H7 (cell line): ENCODE data around the gene PFKL. TPM values are rescaled to one million over a fixed set of nuclear protein-coding genes. Genes with fewer than 3 reads are reported as not detected.

Experiments
- DNase-seq: peaks from one replicate; pipeline ENCODE4 v3.0.0; 2012
- H3K27me3 ChIP-seq: 2 replicates; pipeline ENCODE4 v1.6.0; 2011; ENCODE audit warnings: mild to moderate bottlenecking, low read length; ENCODE audit not compliant: control insufficient read depth, insufficient read depth
- H3K36me3 ChIP-seq: replicated peaks from 2 replicates; pipeline ENCODE4 v1.5.1; 2011; ENCODE audit warnings: low read length; ENCODE audit not compliant: control insufficient read depth, insufficient read depth
- H3K4me3 ChIP-seq: 2 replicates; pipeline ENCODE4 v1.5.1; 2011; ENCODE audit warnings: low read depth, mild to moderate bottlenecking, control low read depth, low read length, moderate library complexity; ENCODE audit not compliant: insufficient read depth
- total RNA-seq: library from RNA; depleted of rRNA; stranded (reverse); fragments of >200 nt; shearing (Covaris generic); gene quantifications from 2 replicates; pipeline ENCODE4 v1.2.3, GENCODE V29; 2014

PFKL gene
- total RNA-seq, 1 experiment from 2014 or later, result 158 TPM

DNA sequence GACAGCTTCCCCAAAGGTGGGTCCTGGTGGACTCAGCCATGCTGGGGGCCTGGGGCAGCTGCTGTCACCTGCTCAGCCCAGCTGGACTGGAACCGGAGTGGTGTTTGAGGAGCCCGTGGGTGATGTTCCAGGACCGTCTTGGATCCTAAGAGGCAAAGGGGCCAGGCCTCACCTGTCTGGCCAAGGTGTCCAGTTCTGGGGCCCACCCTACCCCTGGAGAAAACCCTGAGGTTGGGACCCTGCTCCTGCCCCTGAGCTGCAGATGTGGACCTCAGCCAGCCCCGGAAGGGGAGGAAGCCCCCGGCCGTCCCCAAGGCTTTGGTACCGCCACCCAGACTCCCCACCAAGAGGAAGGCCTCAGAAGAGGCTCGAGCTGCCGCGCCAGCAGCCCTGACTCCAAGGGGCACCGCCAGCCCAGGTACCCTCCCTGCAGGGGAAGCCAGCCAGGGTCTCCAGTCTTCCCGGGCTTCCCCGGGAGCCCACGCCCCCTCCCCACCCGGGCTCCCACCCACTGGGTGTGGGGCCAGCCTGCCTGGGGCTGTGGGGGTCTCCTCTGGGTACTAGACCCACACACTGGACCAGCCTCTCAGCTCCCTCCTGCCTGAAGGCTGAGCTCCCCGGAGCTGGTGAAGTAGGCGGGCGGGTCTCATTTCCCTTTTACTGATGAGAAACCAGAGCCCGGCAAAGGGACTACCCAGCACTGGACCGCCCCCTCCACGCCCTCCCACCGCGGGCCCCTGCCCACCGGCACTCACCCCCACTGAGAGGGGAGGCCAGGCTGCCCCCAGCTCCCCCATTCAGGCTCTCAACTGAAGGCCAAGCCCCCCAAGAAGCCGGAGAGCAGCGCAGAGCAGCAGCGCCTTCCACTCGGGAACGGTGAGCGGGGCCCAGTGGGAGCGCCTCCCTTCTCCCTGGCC is 12.9 kb upstream of the PFKL start:
- H3K27me3 ChIP-seq, result peaks cover 7% of the 10 kb centered on the region; the same call in 1 of the 2 replicates
- H3K36me3 ChIP-seq, result no peaks in the 10 kb centered on the region
- no peak overlapping the region for H3K4me3 ChIP-seq
- peak; percentile 77 for DNase-seq

DNA sequence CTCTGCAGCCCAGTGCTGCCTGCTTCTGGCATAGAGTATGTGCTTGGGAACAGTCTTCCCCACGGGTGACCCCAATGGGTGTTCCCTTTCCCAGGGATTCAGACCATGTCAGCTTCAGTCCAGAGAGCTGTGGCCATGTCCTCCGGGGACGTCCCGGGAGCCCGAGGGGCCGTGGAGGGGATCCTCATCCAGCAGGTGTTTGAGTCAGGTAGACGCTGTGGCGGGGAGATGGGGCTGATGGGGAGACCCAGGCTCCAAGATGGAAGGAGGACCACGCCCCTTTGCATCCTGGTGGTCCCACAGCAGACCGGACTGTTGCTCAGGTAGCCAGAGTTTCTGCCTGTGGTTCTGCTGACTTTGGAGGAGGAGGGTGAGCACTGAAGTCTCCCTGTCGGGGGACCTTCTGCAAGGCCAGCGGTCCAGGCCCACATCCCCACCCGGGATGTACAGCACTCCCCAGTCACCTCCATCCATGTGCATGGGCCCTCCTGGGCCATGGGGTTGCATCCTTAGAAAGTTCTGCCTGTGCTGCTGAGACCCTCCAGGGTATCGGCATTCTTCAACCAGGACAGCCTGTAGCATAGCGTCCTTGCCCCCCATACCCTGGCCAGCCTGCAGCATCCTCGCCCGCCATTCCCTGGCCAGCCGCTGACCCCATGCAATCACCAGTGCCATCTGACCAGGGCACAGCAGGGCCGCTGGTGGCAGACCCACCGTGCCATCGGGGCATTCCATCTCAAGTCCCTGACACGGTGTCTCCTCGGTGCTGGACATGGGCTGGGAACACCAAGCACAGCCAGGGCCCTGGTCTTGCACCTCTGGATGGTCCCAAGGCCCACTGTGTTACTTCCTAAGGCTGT is 11.4 kb upstream of the PFKL start:
- H3K27me3 ChIP-seq, result peaks cover 7% of the 10 kb centered on the region; the same call in 1 of the 2 replicates
- DNase-seq, result no peak
- H3K4me3 ChIP-seq, result no peak overlapping the region
- H3K36me3 ChIP-seq, result no peaks in the 10 kb centered on the region

DNA sequence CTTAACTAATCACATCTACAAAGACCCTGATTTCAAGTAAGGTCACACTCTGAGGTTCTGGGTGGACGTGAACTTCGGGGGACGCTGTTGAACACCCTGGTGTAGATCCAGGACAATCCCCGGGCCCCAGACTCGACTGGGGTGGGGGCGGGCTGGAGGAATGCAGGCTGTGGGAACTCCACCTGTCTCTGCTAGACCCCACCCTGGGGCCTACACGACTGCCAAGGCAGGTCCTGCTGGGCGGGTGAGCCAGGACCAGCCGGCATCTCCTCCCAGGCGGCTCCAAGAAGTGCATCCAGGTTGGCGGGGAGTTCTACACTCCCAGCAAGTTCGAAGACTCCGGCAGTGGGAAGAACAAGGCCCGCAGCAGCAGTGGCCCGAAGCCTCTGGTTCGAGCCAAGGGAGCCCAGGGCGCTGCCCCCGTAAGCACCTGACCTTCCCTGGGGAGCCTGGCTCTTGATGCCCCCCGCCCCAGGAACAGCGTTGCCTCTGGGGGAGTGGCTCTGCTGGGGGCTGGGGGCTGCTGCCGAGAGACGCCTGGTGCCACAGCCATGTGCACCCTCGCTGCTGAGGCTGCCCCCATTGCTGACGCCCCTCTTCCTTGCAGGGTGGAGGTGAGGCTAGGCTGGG is 10.4 kb upstream of the PFKL start:
- no peak overlapping the region for H3K4me3 ChIP-seq

DNA sequence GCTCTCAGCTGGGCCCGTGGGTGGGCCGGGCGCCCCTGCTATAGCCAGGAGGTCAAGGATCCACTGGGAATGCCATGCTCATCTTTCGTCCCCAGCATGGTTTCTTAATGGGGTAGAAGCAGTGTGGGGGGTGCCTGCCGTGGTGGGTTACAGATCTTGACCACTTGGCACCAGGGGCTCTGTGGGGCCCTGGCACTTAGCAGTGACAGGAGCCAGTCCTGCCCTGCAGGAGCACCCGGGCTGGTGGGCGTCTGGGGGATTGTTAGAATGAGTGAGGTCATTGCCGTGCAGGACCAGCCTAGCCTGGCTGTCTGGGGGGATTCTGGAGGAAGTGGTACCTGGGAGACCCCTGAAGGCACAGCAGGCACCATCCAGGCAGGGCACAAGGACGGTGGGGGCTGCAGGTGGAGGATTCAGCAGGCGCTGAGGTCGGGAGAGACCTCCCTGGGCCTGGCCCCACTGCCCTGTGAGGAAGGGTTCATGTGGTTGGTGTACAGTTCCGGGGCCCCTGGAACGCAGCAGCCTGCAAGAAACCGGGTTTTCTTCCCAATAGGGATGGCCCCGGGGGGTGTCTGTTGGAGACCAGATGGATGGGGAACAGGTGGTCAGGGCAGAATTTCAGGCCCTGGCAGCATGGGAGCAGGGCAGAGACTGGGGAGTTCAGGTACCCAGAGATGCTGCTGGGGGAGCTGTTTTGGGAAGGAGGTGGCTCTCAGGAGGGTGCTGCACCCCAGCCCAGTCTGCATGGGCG is 9.4 kb upstream of the PFKL start:
- H3K36me3 ChIP-seq, result no peaks in the 10 kb centered on the region
- no peak overlapping the region for H3K4me3 ChIP-seq
- DNase-seq, result no peak
- peaks cover 3% of the 10 kb centered on the region; the same call in 1 of the 2 replicates for H3K27me3 ChIP-seq

More for the DNA sequence above, 10.4 kb upstream of the PFKL start:
- DNase-seq, result no peak
- H3K27me3 ChIP-seq, result peaks cover 7% of the 10 kb centered on the region; the same call in 1 of the 2 replicates
- H3K36me3 ChIP-seq, result no peaks in the 10 kb centered on the region

DNA sequence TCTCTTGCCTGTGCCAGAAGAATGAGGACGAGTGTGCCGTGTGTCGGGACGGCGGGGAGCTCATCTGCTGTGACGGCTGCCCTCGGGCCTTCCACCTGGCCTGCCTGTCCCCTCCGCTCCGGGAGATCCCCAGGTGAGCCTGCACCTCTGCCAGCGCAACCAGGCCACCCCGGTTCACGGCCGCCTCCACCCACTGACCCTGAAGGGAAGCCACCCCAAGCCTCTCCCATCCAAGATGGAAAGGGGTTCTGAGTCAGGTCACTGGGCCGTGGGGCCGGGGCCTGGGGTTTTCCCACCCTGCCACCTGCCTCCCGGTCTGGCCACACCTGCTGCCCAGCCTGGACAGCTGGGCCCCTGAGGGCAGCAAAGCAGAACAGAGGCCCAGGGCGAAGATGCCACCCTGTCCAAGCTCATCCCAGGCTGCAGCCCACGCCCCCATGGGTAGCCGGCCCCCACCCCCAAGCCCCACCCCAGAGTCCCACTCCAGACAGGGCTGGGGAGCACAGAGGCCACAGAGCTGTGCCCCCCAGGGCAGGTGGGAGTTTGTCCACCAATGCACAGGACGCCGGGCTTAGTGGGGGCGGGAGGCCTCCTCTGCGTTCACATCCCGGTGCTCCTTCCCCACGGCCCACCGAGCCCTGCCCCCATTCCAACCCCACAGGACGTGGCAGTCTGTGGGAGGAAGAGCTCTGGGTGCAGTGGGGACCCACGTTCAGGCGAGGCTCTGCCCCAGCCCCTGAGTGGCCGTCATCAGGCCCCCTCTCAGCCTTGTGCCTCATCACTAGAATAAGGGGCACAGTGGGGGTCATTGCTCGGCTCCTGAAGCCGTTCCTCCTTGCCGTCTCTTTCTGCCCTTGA is 8.5 kb upstream of the PFKL start:
- H3K27me3 ChIP-seq, result peaks cover under 1% of the 10 kb centered on the region; the same call in 1 of the 2 replicates
- H3K36me3 ChIP-seq, result no peaks in the 10 kb centered on the region
- no peak overlapping the region for H3K4me3 ChIP-seq
- DNase-seq, result no peak

DNA sequence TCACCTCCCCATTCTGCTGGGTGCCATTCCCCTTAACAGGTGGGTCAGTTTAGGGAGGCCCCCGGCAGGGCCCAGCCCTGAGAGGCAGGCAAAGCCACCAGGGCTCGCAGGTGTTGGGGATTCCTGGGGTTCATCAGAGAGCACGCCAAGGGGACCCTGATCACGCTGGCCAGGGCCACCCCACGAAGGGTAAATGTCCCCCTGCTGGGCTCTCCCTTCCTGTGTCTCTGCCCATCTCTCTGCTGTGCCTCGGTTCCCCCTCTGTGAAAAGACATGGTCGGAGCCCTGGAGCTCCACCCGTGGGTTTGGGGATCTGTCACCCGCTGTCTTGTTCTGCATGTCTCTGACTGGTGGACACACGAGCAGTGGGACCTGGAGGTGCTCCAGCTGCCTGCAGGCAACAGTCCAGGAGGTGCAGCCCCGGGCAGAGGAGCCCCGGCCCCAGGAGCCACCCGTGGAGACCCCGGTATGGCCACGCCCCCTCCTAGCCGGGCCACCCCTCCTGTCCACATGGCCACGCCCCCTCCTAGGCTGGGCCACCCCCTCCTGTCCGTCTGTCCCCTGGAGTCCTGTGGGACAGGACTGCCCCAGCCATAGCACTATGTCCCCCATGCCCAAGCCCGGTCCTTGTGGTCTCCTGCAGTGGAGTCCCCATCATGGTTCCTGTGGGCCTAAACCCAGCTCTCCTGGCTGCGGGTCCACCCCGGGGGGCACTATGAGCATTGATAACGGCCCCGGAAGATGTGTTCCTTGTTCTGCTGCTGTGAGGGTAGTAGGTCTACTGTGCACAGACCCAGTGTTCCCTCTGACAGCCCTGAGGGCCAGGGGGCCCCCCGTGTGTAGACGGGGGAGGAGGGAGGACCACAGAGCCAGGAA is 7.7 kb upstream of the PFKL start:
- no peaks in the 10 kb centered on the region for H3K36me3 ChIP-seq
- H3K27me3 ChIP-seq, result no peaks in the 10 kb centered on the region
- H3K4me3 ChIP-seq, result no peak overlapping the region
- DNase-seq, result peak; percentile 96

DNA sequence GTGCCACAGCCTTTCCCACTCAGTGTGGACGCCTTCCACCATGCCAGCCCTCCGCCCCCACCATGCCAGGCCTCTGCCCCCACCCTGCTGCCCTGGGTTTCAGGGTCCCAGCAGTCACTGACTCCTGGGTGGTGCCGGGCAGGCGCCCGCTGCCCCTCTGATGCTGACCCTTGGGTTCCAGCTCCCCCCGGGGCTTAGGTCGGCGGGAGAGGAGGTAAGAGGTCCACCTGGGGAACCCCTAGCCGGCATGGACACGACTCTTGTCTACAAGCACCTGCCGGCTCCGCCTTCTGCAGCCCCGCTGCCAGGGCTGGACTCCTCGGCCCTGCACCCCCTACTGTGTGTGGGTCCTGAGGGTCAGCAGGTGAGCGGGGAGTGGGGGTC is 7.0 kb upstream of the PFKL start:
- Histone ChIP-seq H3K36me3 (no peaks in the 10 kb centered on the region), H3K27me3 (no peaks in the 10 kb centered on the region), H3K4me3 (no peak overlapping the region)
- no peak for DNase-seq

DNA sequence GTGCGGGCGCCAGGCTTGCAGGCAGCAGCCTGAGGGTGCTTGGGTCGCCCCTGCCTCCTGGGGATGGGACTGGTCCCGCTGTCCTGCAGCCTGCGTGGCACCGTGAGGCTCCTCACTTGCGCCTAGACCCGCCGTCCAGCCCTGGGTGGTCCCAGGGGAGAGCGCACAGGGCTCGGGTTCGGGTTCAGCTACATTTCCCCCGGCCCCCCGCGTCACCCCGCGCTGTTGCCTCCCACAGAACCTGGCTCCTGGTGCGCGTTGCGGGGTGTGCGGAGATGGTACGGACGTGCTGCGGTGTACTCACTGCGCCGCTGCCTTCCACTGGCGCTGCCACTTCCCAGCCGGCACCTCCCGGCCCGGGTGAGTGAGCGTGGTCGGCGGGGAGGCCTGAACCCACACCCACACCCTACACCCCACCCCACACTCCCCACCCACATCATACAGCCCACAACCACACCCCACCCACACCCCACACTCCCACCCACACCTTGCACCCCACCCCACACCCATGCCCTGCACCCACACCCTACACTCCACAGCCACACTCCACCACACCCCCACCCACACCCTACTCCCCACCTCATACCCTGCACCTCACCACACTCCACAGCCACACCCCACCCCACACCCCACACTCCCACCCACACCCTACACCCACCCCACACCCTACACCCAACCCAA is 6.2 kb upstream of the PFKL start:
- no peak for DNase-seq
- Histone ChIP-seq H3K36me3 (no peaks in the 10 kb centered on the region), H3K27me3 (no peaks in the 10 kb centered on the region), H3K4me3 (no peak overlapping the region)

DNA sequence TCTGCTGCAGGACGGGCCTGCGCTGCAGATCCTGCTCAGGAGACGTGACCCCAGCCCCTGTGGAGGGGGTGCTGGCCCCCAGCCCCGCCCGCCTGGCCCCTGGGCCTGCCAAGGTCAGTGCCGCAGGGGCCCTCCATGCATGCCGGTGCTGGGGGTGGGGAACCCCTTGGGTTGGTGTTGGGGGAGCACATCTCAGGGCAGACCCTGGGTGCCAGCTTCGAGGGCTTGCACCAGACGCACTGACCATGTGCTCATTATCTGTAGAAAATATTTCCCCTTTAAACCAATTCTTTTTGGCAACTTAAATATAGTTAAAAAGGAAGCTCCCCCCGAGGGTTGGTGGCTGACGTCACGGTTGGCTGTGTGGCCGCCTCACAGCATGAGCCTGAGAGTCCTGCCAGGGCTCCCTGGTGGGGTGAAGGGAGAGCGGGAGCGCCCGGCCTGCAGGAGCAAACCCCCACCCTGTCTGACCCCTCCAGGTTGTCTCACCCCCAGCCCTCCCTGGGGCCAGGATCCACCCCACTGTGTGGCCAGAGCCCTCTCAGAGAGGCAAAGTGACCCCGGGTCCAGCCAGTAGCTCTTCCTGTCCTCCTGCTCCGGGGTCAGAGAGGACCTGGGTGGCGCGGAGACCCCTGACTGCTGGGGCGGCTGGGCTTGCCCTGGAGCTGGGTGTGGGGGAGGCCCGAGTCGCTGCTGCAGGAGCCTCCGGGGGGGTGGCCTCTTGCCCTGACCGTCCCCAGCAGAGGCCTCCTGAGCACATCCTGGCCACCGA is 5.3 kb upstream of the PFKL start:
- no peak for DNase-seq
- H3K27me3 ChIP-seq, result no peaks in the 10 kb centered on the region
- no peaks in the 10 kb centered on the region for H3K36me3 ChIP-seq
- H3K4me3 ChIP-seq, result no peak overlapping the region

DNA sequence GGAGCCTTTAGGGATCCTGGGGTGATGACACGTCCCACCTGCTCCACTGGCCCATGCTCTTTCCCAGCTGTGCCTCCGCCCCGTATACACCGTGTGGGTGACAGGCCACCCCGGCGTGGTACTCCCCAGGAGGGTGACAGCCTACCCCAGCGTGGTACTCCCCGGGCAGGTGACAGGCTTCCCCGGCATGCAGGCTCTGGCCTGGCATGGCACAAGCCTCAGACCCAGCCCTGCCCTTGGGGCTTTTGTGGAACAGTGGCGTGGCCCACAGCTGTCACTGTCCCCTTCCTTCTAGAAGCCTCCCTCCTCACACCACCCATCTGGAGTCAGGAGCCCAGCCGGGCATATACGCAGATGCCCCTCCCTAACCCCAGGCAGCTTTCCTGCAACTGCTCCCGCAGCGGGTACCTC is 4.7 kb upstream of the PFKL start:
- no peak for DNase-seq

DNA sequence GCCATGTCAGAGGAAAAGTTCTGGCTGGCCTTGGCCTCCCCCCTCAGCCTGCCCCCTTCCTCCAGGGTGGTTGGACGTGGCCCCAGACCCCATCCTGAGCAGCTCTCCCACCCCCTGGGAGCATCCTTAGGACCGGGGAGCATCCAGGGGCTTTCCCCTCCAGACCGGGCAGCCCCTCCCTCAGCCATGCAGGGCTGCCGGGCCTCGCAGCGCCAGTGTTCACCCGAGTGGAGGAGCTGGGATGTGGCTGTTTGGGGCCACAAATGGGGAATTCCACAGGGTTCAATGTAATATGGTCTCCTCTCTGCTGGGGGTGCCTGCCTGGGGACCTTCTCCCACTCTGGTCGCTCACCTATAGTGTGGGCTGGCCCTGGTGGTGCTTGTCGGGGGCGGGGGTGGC is 4.2 kb upstream of the PFKL start:
- H3K4me3 ChIP-seq, result no peak overlapping the region
- DNase-seq, result no peak

More for the DNA sequence above, 4.7 kb upstream of the PFKL start:
- Histone ChIP-seq H3K4me3 (no peak overlapping the region), H3K27me3 (no peaks in the 10 kb centered on the region), H3K36me3 (no peaks in the 10 kb centered on the region)

More for the DNA sequence above, 4.2 kb upstream of the PFKL start:
- no peaks in the 10 kb centered on the region for H3K27me3 ChIP-seq
- no peaks in the 10 kb centered on the region for H3K36me3 ChIP-seq
